ENCODE results near the gene AQP12B.
"Not testable (repeated sequence)": the region's sequence is repeated elsewhere in the genome, so short reads cannot be mapped to it uniquely, and the experiment has no call there.

The AQP12B gene

GRCh38 chr2:240701091-240701735, 18.5 kb upstream of the AQP12B start:
- DNase-seq, result no peak

- DNase-seq, result not testable (repeated sequence)
These were observed 17.9 kb upstream of the AQP12B start for GRCh38 chr2:240700616-240701015.

- DNase-seq, result not testable (repeated sequence)
These were observed 17.1 kb upstream of the AQP12B start for GRCh38 chr2:240699835-240700234.

GRCh38 chr2:240698852-240699561, 16.3 kb upstream of the AQP12B start:
- DNase-seq, result not testable (repeated sequence)

GRCh38 chr2:240696469-240696868, 13.8 kb upstream of the AQP12B start:
- DNase-seq, result not testable (repeated sequence)

GRCh38 chr2:240695593-240695992, 12.9 kb upstream of the AQP12B start:
- DNase-seq, result not testable (repeated sequence)

GRCh38 chr2:240694304-240694703, 11.6 kb upstream of the AQP12B start:
- DNase-seq, result not testable (repeated sequence)

GRCh38 chr2:240692583-240693561, 10.2 kb upstream of the AQP12B start:
- not testable (repeated sequence) for DNase-seq

GRCh38 chr2:240691631-240692420, 9.1 kb upstream of the AQP12B start, which contains the start of gene AQP12A:
AQP12A (plus strand) TSS chr2:240691866; CDS start chr2:240691914, 48 bp downstream.
- not testable (repeated sequence) for DNase-seq

GRCh38 chr2:240691075-240691427, 8.4 kb upstream of the AQP12B start:
- DNase-seq, result not testable (repeated sequence)

GRCh38 chr2:240690421-240691074, 7.9 kb upstream of the AQP12B start:
- not testable (repeated sequence) for DNase-seq

GRCh38 chr2:240689975-240690374, 7.3 kb upstream of the AQP12B start:
- DNase-seq, result no peak

GRCh38 chr2:240688553-240688919, 5.9 kb upstream of the AQP12B start:
- no peak for DNase-seq

GRCh38 chr2:240687741-240688552, 5.3 kb upstream of the AQP12B start:
- DNase-seq, result no peak

GRCh38 chr2:240687045-240687740, 4.5 kb upstream of the AQP12B start:
- DNase-seq, result no peak

GRCh38 chr2:240686460-240686859, 3.8 kb upstream of the AQP12B start:
- DNase-seq, result no peak

GRCh38 chr2:240685771-240686371, 3.2 kb upstream of the AQP12B start:
- no peak for DNase-seq

- not testable (repeated sequence) for DNase-seq
These were observed 1.5 kb upstream of the AQP12B start for GRCh38 chr2:240683980-240684728.

Data from COR-L47 (cell line).